ENCODE measurements around the gene CDH4.
A peak's percentile ranks its signal among the peaks of the same experiment; 100 is the strongest.

The CDH4 gene

DNA sequence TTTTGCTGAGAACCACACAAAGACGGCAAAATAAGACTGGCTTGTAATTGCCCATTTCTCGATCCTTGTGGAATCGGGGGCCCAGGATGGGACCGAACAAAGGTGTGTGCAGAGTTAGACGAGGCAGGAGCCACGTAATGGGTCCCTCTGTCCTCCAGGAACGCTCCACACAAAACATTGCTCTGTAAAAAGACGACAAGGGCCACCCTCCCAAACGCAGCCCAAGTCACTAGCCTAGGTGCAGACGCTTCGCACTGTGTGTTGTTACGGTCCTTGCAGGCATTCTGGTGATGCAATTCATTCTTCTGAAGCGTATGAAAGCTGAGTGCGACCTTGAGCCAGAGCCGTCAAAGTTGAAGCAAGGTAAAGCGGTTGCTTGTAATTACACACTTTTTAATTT lies 450.2 kb downstream of the CDH4 start:
- no peak for DNase-seq

DNA sequence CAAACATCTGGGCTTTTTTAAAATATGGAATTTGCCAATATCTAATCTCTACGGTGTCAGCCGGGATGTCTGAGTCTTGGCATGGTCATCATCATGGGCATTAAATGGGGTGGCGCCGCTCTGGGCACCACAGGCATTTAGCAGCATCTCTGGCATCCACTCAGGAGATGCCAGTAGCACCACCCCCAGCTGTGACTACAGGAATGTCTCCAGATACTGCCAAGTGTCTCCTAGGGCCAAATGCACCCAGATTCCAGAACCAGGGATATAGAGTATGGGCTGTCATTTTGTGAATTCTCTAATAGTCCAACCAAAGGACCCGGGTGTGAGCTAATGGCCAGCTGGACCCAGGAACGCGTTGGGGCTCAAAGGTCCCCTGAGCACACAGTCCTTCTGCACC lies 452.6 kb downstream of the CDH4 start:
- no peak for DNase-seq

DNA sequence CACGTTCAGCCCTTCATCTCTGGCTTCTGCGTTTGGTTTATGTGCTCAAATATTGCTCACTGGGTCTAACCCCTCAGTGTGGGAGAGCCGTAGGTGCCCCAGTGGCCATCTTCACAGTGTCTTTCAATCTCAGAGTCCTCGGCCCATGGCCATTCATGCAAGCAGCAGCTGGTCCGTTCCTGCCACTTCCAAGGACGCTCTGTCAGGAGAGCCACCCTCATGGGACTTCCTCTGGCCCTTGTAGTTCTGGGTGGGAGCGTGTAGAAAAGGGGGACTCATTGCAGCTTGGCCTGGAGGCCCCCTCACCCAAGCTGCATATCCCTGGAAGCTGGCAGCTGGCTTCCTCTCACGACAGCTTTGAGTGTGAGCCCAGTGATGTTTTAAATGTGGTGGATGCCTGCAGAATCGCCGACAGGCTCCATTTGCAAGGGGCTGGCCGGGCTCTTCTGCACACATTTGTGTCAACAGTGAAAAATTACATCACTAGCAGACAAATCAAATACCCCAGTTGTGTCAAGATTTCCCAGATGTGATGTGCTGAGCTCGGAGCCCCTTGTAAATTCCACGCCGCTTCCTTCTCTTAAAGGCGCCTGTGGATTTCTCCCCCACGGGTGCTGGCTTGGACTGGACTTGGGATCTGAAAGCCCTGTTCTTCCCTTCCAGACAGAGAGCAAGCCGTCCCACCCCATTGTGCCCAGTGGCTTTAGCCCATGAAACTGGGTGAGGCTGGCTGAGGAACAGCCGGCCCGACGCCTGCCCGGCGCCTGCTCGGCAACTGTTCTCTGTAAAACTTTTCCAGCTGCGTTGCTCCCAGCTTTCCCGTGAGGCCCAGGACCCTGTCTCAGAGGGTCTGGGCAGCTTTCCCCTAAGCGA lies 453.6 kb downstream of the CDH4 start:
- DNase-seq, result no peak

DNA sequence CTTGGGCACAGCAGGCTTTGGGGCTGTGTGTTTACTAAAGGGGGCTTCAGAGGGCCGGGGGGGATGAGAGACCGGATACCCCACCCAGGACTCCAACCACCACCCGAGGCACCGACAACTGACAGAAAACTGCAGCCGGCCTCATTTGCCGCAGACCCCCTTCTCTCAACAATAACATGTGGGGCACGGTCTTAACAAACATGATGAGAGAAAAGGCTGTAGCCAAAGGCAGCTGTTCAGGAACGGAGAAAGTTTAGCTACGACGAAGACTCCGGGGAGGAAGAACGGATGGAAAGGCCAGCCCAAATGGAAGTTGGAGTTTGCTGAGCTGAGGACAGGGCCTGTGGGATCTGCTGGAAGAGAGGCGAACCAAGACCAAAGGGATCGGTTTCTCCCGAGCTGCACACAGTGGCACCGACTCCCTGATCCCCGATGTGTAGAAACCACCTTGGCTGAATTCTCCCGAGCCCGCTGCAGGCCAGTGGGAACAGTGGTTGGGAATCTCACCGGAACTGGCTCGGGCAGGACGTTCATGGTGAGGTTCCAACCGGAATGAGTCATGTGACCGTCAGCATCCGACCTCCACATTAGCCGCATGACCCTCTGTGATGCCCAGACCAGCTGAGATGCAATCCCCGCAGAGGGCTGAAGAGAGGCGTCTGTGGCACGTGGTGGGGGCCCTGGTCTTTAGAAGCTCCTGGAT lies 454.3 kb downstream of the CDH4 start:
- no peak for DNase-seq

DNA sequence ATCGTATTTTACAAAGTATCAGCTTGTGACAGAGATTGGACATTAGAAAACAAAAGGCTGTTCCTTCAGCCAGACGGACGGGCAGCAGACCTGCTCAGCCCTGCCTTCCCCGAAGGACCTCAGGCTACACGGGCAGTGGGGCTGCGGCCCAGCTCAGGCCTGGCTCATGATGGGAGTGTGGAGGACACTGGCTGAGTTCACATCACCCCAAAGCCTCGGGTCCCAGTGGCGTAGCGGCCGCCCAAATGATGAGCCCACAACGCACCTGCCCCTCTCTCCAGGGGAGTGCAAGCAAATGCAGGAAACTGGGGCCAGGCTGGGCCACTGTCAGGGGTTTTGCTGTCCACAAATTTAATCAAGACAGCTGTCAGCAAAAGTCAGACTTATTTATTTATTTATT lies 456.8 kb downstream of the CDH4 start:
- DNase-seq, result no peak

DNA sequence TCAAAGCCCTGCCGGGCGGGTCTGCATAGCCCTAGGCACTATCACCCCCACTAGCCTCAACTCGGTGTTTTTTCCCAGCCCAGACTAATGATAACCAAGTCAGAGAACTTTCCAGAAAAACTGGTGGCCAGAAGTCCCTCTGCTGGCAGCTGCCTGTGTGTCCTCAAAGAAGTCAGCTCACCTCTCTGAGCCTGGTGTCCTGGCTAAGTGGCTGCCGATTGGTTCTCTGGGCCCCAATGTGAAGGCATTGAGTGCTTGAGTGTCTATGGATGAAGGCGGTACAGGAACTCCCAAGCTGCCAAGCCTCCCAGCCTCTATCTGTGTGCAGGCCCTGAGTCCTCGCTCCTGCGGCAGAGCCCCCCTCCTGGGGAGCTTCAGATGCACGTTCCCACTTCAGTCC lies 458.0 kb downstream of the CDH4 start:
- DNase-seq, result no peak

DNA sequence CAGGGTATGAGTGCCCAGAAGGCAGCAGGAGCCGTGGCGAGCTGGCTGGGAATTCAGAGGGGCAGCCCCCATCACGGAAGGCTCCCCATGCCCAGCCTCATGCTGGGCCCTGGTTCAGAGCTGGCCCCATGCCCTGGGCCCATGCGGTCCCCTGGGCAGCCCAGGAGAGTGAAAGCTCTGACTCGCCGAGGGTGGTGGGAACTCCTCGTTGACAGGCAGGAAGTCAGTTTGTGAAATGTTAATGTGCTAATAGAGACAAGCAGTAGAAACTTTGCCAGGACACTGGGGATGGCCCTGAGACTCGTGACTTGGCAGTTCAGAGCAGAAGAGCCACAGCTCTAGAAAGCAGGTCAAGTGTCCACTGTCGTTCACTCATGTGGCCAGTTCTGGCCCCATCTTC lies 460.6 kb downstream of the CDH4 start:
- no peak for DNase-seq

DNA sequence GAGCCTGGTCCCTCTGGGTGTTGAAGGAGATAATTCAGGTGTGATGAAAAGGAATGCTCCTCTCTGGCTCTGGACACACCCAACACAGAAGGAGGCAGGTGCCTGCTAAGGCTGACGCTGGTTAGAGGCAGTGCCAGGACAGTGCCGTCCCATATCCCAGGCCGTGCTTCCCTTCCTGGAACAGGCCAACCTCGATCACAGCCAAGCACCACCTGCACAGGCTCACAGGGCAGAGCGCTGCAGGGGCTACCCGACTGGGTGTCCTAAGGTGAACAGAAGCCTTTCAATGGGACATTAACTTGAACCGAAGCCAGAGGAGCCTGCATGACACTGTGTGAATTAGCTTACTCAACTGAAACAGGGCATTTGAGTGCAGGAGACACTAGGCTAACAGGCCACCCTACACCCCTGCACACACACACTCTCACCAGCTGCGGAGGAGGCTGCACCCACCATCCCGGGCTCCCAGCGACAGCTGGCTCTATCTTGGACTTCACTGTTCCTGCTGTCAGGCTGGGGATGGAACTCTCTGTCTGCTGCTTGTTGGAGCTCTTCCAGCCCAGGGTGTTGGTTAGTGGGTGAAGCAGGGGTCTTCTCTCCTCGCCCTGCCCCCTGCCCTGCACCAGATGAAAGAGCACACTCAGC lies 466.4 kb downstream of the CDH4 start:
- DNase-seq, result no peak

DNA sequence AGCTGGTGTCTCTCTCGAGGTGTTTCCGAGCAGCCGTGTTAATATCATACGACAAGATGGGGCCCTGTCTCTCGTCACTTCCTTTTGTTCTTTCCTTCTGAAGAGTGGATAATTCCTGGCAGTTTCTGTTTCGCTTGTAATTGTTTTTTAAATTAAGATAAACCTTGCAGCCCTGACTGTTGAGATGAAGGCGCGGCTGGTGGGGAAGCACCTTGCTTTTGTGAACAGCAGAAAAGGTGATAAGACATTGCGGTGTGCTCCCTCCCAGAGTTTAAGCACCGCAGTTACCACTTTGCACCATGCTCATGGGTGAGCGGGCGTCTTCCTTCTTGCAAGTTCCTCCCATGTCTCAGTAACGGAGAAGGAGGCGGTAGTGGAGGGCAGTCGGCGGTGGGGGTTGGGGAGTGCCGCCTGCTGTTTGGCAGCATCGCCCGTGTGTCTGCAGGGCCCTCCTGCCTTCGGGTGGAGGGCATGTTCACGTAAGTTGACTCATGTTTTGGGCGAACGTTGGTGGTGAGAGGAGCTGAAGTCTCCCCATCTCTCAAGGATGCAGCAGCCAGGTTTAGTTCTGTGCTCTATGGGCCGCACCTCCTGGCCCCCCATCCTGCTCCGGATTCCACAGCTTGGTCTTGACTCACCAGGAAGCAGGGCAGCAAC lies 467.8 kb downstream of the CDH4 start:
- DNase-seq, result peak; percentile 53

DNA sequence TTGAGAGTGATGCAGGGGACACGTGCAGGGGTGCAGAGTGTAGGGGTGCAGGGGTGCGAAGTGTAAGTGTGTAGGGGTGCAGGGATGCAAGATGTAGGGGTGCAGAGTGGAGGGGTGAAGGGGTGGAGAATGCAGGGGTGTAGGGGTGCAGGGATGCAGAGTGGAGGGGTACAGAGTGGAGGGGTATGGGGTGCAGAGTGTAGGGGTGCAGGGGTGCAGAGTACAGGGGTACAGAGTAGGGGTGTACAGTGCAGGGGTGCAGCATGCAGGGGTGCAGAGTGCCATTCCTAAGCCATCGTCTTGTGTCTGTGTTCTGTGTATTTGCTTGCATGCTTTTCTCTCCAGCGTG lies 468.3 kb downstream of the CDH4 start:
- no peak for DNase-seq

DNA sequence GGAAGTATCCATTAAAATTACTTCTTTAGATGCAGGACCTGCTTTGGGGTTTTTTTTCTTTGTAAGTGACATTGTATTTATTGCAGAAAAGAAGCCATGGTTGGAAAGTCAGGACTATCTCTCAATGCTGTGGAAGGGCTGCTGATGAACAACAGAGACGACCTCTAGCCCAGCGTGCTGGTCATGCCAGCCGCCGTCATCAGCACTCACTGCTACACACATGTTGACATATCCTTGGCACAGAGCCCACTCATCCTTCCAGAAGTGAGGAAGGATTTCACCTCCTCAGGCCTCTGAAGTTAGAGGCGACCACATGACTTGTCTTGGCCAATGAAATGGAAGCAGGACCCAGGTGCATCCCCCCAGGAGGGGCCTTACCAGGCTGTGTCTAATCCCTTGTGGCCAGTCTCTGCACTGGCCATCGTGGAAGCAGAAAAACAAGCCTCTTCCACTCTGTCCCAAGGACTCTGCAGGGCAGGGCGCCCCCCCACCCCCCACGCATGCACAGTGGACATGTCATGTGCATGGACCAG lies 470.2 kb downstream of the CDH4 start:
- no peak for DNase-seq

DNA sequence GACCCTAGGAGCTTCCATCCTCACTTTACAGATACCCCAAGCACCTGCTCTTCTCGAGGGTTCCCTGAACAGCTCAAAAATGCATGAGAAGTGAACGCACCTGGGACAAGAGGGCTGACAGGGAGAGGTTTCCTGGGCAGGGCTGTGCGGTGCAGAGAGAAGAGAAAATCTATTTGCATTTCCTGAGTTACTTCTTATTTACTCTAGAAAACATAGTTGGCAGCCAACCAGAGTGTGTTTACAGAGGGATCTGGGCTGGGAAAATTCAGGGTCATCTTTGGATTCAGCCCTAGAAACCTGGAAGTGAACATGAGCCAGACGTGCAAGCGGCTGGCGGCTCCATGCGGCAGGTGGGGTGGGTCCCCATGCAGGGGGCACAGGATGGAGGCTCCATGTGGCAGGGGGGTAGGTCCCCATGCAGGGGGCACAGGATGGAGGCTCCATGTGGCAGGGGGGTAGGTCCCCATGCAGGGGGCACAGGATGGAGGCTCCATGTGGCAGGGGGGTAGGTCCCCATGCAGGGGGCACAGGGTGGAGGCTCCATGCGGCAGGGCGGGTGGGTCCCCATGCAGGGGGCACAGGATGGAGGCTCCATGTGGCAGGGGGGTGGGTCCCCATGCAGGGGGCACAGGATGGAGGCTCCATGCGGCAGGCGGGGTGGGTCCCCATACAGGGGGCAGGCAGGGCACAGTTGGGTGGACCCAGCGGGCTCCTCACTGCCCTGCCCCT lies 471.6 kb downstream of the CDH4 start:
- no peak for DNase-seq

DNA sequence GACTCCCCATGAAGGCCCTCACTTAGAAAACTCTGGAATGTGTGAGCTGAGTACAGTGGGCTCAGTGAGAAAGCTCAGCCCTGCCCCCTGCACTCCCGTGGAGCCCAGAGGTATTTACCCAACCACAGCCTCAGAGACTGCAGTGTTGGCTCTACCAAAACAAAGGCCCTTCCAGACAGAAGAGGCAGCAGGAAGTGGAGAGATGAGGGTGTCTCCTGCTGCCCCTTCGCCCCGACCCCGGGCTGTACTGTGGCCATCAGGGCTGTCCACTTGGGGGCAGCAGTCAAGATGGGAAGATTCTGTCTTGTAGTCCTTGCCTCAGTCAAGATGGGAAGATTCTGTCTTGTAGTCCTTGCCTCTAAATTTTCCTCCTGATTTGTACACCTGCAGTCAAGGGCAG lies 472.3 kb downstream of the CDH4 start:
- no peak for DNase-seq

DNA sequence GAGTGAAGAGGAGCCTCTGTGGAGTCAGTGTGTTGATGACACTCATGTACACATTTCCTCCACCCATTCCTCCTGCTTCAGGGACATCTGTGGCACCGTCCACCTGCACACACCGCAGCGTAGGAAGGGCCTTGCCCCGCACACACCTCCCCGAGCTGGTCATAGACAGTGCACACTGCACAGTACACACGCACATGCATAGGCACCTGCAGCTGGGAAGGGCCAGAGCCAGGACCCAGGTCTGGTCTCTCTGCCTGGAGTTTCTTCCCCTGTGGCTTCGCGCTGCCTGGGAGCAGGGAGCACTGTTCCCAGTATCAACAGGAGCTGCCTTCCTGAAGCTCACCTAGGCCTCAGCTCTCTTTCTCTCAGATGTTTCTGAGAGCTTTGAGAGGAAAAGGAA lies 473.1 kb downstream of the CDH4 start:
- no peak for DNase-seq

DNA sequence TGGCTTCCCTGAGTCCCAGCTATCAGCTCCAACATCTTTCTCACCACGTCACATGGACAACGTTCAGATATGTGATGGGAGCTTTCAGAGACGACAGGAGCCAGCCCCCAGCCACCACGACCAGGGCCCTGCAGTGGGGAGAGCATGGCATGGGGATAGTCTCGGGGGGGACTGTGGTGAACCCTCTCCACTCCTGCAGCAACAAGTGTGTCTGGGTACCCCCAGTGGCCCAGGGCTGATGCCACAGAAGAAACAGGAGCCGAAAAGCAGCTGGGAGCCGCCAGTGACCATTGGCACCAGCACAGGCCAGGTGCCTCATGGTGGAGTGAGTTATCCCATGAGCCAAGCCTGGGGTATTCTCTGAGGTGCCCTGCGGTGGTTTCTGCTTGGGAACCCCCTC lies 473.9 kb downstream of the CDH4 start:
- no peak for DNase-seq

DNA sequence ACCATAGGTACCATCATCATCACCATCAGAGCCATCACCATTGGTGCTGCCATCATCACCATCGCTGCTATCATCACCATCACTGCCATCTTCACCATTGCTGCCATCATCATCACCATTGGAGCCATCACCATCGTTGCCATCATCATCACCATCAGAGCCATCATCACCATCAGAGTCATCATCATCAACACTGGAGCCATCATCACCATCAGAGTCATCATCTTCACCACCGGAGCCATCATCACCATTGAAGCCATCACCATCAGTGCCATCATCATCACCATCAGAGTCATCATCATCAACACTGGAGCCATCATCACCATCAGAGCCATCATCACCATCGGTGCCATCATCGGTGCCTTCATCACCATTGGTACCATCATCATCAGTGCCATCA lies 474.9 kb downstream of the CDH4 start:
- DNase-seq, result no peak

DNA sequence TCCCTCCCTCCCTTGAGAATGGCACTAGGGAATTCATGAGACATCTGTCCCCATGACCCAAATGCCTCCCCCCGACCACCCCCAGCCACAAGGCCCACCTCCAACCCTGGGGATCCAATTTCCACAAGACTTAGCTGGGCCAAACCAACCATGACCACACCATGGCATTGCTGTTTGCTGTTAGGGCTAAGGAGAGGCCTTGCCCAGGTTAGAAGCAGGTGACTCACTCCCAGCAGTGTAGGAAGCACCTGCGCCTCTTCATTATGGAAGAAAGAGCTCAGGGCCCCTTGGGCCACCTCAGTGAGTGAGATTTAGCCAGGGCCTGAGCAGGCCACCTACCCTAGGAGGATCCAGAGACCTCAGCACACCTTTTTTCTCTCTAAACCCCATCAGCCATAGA lies 475.7 kb downstream of the CDH4 start:
- no peak for DNase-seq

DNA sequence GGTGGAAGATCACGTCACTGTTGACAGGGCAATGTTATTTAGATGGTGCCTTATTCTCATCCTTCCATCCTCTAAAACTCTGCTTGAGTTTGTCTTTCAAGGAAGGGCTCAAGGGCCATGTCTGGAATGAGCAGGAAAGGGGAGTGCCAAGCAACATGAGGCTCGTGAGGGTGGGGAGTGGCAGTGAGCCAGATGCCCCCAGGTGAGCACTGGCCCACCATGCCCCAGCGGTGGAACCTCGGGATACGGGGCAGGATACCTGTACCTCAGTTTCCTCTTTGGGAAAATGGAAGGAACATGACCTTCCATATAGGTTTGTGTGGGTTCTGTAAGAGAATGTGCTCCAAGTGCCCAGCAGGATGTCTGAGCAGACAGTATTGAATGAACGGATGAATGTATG lies 476.3 kb downstream of the CDH4 start:
- DNase-seq, result no peak

DNA sequence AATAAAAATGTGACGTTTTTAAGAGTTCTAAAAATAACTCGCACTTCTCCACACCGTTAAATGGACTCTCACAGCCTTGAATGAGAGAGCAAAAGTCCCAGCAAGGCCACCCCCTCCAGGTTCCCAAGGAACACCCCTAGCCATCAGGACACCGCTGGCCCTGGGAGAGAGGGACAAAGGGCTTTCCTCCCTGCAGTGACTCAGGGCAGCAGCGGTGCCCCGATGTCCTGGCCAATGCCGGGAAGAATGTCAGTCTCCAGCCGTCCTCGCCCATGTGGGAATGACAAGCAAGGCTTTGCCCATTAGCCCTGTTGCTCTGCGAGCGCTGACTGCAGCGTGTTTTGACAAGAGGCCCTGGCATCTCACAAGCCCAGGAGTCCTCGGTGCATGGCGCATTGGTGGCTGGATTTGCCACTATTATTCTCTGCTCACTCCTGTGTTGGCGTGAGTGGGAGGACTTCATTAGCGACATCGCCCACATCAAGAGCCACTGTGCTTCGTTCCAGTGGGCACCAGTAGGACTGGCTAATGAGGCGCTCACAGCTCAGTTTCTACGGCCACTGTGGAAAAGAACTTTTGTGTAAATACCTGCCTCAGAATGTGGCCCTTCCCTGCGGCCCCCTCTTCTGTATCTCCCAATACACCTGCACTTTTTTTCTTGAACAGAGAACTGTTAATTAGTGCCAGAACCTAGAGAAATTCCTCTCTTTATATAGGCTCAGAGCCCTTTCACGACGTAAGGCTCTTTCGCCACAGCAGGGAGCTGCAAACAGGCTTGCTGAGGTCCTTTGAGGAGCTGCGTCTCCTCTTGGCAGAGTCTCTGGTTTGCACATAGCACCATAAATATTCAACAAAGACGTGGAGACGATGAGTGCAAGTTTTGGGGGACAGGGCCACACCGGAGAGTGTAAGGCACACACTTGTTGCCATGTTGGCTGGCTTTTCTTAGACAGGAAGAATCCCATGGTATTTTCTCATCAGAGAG lies 477.0 kb downstream of the CDH4 start:
- no peak for DNase-seq

DNA sequence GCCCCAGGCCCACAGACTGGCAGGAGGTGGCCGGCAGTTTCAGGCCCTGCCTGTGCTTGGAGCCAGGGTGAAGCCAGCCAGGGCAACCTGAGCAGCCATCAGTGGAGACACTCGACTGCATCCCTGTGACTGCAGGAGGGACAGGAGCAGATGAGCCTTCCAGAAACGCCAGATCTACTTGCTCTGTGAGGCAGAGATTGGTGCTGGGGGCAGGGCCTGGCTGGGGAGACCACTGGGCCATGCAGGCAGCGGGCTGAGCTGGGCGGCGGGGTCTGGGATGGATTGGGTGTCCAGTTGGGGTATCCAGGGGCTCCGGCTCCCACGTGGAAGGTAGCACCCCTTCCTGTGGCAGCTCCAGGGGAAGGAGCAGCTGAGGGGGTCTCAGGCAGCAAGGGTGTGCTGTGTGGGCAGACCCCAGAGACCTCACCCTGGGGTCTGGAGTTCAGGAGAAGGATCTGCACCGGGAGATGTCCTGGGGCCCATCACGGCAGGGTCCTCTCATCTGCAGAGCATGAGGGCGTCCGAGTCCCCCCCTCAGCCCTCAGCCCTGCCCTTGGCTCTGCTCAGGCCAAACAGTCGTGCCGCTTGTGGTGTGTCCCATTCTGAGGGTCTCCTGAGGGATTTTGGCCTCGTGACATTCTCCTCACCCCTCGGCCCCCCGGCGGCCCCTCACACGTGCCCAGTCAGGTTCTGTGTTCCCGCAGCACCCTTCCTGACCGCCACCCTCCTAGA lies 478.7 kb downstream of the CDH4 start:
- DNase-seq, result no peak

Data from hematopoietic multipotent progenitor cell treated with erythropoietin and hydrocortisone succinate and interleukin-3 and kit ligand, for 6 days (in vitro differentiated cells).